ENCODE data around the gene KCNA10. TPM values are rescaled to one million over a fixed set of nuclear protein-coding genes. Genes with fewer than 3 reads are reported as not detected.

KCNA10 gene
- total RNA-seq, 6 experiments from 2014 or later = not detected

- no peaks in the 10 kb centered on the region for H3K27me3 ChIP-seq
- 21% methylated on average over 1 of the region's 1 CpG for WGBS (ENCODE audit: insufficient coverage, low coverage, low lambda C conversion rate, missing lambda C conversion rate)
- no peak for TF ChIP-seq POLR2A (IDR thresholded peaks at IDR 0.05)
- no peak for TF ChIP-seq CTCF (IDR thresholded peaks at IDR 0.05)
- no peak overlapping the region for H3K4me3 ChIP-seq
- H3K9me3 ChIP-seq = no peaks in the 10 kb centered on the region
- DNase-seq = no peak
- no peaks in the 10 kb centered on the region for H3K36me3 ChIP-seq
- no peak overlapping the region for H3K27ac ChIP-seq
- no peak for ATAC-seq
- no peaks in the 10 kb centered on the region for H3K4me1 ChIP-seq
- intact Hi-C loops (cut with DNase I) = no loop called here
These were observed 23.0 kb upstream of the KCNA10 start for GRCh38 chr1:110541906-110542395.

- H3K4me1 ChIP-seq = no peaks in the 10 kb centered on the region
- no peak for TF ChIP-seq CTCF (IDR thresholded peaks at IDR 0.05)
- no peak for TF ChIP-seq POLR2A (IDR thresholded peaks at IDR 0.05)
- no peaks in the 10 kb centered on the region for H3K9me3 ChIP-seq
- H3K27me3 ChIP-seq = no peaks in the 10 kb centered on the region
- intact Hi-C loops (cut with DNase I) = no loop called here
- ATAC-seq (no peak), DNase-seq (no peak)
- H3K27ac ChIP-seq = no peak overlapping the region
- no peak overlapping the region for H3K4me3 ChIP-seq
- 39% methylated on average over 7 of the region's 7 CpGs for WGBS (ENCODE audit: insufficient coverage, low coverage, low lambda C conversion rate, missing lambda C conversion rate)
- H3K36me3 ChIP-seq = no peaks in the 10 kb centered on the region
These were observed 22.1 kb upstream of the KCNA10 start for GRCh38 chr1:110540891-110541685.

GRCh38 chr1:110538921-110539320, 19.9 kb upstream of the KCNA10 start:
- 52% methylated on average over 5 of the region's 8 CpGs for WGBS (ENCODE audit: insufficient coverage, low coverage, low lambda C conversion rate, missing lambda C conversion rate)
- H3K4me1 ChIP-seq = no peaks in the 10 kb centered on the region
- H3K4me3 ChIP-seq = no peak overlapping the region
- H3K36me3 ChIP-seq = no peaks in the 10 kb centered on the region
- H3K27me3 ChIP-seq = no peaks in the 10 kb centered on the region
- no peak overlapping the region for H3K27ac ChIP-seq
- TF ChIP-seq CTCF (IDR thresholded peaks at IDR 0.05) (no peak), POLR2A (IDR thresholded peaks at IDR 0.05) (no peak)
- ATAC-seq (no peak), DNase-seq (no peak)
- H3K9me3 ChIP-seq = no peaks in the 10 kb centered on the region
- intact Hi-C loops (cut with DNase I) = no loop called here

- intact Hi-C loops (cut with DNase I) = no loop called here
- H3K4me3 ChIP-seq = no peak overlapping the region
- no peaks in the 10 kb centered on the region for H3K27me3 ChIP-seq
- no peaks in the 10 kb centered on the region for H3K36me3 ChIP-seq
- TF ChIP-seq POLR2A (IDR thresholded peaks at IDR 0.05) (no peak), CTCF (IDR thresholded peaks at IDR 0.05) (no peak)
- 55% methylated on average over 14 of the region's 16 CpGs for WGBS (ENCODE audit: insufficient coverage, low coverage, low lambda C conversion rate, missing lambda C conversion rate)
- no peak for DNase-seq
- H3K4me1 ChIP-seq = no peaks in the 10 kb centered on the region
- no peak for ATAC-seq
- no peak overlapping the region for H3K27ac ChIP-seq
- no peaks in the 10 kb centered on the region for H3K9me3 ChIP-seq
These were observed 19.1 kb upstream of the KCNA10 start for GRCh38 chr1:110538075-110538474.

Measured in right lobe of liver (tissue), 6 donors.